LNCaP clone FGC (cell line): ENCODE data around the gene PSMB2.

Experiments
- DNase-seq: peaks from one replicate; pipeline ENCODE4 v3.0.0-alpha.2; 2011; ENCODE audit warnings: low read depth
- H3K4me3 ChIP-seq: 2 replicates; pipeline ENCODE4 v1.5.1; 2011; ENCODE audit warnings: mild to moderate bottlenecking, low read depth, low read length, control low read depth
- TF ChIP-seq, protein P1 (sequence below): IDR thresholded peaks from 2 replicates; pipeline ENCODE4 v1.5.1; 2012; ENCODE audit warnings: mild to moderate bottlenecking; ENCODE audit not compliant: control insufficient read depth, insufficient read depth; ENCODE audit errors: extremely low read depth

Gene PSMB2

DNA sequence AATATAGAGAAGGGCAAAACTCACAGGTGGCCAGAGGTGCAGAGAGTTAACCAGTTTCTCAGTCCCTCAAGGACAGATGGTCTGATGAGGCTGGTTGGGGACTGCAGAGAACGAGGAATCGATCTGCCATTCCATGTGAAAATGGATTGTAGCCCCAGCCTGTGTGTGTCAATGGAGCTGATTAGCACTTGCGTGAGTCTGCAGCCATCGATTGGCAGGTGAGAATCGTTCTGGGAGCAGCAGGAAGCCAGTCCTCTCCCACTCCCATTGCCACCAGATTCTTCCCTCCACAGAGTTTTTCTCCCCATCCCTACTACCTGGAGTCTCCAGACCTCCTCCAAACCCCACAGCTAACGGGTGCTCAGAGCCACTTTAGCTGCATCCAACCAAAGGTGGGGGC lies 18.3 kb upstream of the PSMB2 start:
- TF ChIP-seq, protein P1, sequence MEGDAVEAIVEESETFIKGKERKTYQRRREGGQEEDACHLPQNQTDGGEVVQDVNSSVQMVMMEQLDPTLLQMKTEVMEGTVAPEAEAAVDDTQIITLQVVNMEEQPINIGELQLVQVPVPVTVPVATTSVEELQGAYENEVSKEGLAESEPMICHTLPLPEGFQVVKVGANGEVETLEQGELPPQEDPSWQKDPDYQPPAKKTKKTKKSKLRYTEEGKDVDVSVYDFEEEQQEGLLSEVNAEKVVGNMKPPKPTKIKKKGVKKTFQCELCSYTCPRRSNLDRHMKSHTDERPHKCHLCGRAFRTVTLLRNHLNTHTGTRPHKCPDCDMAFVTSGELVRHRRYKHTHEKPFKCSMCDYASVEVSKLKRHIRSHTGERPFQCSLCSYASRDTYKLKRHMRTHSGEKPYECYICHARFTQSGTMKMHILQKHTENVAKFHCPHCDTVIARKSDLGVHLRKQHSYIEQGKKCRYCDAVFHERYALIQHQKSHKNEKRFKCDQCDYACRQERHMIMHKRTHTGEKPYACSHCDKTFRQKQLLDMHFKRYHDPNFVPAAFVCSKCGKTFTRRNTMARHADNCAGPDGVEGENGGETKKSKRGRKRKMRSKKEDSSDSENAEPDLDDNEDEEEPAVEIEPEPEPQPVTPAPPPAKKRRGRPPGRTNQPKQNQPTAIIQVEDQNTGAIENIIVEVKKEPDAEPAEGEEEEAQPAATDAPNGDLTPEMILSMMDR: no peak
- no peak for DNase-seq
- no peak overlapping the region for H3K4me3 ChIP-seq

- TF ChIP-seq, protein P1: no peak
- H3K4me3 ChIP-seq: no peak overlapping the region
- DNase-seq: no peak
These were observed 16.5 kb upstream of the PSMB2 start for GRCh38 chr1:35657851-35658250.

DNA sequence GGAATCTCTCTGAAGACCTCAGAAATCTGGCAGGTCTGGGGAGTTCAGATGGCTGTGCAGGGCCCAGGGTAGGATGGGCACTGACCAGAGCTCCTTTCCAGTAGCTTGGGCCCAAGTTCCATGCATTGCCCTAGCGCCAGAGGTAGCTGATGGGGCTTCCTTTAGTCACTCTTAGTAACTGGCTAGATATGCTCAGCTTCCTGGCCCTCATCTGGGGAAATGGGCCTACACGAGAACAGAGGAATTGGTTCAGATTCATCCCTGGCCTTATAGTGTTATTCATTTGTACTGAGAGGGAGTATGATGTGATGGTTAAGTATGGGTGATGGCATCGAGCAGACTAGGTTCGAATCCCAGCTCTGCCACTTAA lies 15.5 kb upstream of the PSMB2 start:
- TF ChIP-seq, protein P1: no peak
- no peak overlapping the region for H3K4me3 ChIP-seq
- DNase-seq: no peak

- no peak for DNase-seq
- TF ChIP-seq, protein P1: no peak
- no peak overlapping the region for H3K4me3 ChIP-seq
These were observed 15.0 kb upstream of the PSMB2 start for GRCh38 chr1:35656148-35656862.

DNA sequence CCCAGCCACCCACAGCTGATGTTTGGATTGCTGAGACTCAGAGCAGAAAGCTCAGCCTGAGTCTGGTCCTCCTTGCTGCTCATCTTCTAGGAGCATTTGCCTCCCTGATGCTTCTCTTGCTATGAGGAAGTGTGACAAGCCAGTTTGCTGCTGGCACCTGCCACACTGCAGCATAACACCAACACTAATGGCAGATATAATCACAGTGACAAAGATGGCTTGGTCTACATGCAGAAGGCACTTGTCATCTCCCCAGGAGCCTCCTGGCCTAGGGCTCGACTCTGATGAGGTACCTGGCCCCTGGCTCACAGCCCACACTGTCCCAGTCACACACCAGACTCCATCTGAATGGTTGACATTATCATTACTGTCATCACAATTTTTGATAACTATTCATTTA lies 13.9 kb upstream of the PSMB2 start:
- H3K4me3 ChIP-seq: no peak overlapping the region
- DNase-seq: no peak
- TF ChIP-seq, protein P1: no peak

DNA sequence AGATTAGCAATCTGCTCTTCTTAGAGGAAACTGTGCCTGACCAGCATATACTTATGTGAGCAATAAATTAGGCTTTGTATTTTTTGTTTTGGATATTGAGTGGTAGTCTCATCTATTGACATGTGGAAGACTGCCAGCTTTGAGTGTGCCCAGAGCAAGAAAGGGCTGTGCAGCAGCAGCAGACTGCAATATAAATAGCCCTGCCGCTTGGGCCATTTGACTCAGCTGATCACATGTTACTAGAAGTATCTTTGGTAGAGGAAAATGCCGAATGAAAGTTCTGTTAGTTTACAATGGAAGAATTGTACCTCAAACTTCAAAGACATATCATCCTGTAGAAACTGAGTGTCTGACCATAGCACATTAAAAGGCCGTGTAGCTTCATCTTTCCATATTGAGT lies 9.1 kb upstream of the PSMB2 start:
- H3K4me3 ChIP-seq: no peak overlapping the region
- no peak for DNase-seq
- TF ChIP-seq, protein P1: no peak

DNA sequence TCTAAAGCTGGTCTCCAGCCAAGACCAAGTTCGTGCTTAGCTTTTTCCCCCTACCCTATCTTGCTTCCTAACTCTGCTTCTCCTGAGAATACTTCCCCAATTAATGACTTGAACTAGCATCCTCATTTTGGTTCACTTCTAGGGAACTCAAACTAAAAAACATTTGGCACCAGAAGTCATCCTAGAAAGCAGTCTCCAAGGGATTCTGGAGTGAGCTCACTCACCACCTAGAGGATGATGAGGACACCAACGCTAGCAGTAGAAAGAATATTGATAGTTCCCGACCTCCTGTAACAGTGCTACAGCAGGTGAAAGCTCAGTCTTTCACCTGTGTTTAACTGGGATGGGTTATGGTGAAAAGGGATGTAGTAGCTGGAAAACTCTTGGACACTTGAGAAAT lies 4.7 kb upstream of the PSMB2 start:
- TF ChIP-seq, protein P1: 0 out of 2 replicates have a peak, but pooled peaks have one; percentile 16
- no peak overlapping the region for H3K4me3 ChIP-seq
- no peak for DNase-seq
